Lung (tissue), 12 donors: ENCODE measurements around the gene AUTS2. TPM values are rescaled to one million over a fixed set of nuclear protein-coding genes. Genes with fewer than 3 reads are reported as not detected.
A peak's percentile ranks its signal among the peaks of the same experiment; 100 is the strongest.

ENCODE experiments used
- ATAC-seq: fragments of 200-7000 bp; cut with Tn5 transposase; one replicate; pipeline ENCODE4 v1.9.1; 2020; ENCODE audit warnings: moderate number of reproducible peaks; ENCODE audit not compliant: insufficient read depth, low FRiP score
- DNase-seq, 3 donors: peaks; one replicate each; pipeline ENCODE4 v3.0.0-alpha.2; 2013 to 2017
- H3K27ac ChIP-seq, 2 donors: one replicate each; pipeline ENCODE4 v1.5.1; 2013; ENCODE audit warnings: mild to moderate bottlenecking in 2 of 2, moderate library complexity in 2 of 2, control low read depth in 1 of 2, inconsistent platforms in 1 of 2, low read depth in 1 of 2, low read length in 1 of 2
- H3K27me3 ChIP-seq, 3 donors: one replicate each; pipeline ENCODE4 v1.5.1; 2013; ENCODE audit warnings: low read length in 2 of 3; ENCODE audit not compliant: control insufficient read depth in 3 of 3, insufficient read depth in 3 of 3
- H3K36me3 ChIP-seq, 4 donors: one replicate each; pipeline ENCODE4 v1.5.1; 2013; ENCODE audit warnings: low read length in 4 of 4, mild to moderate bottlenecking in 1 of 4, moderate library complexity in 1 of 4; ENCODE audit not compliant: control insufficient read depth in 4 of 4, insufficient read depth in 4 of 4
- H3K4me1 ChIP-seq, 5 donors: one replicate each; pipeline ENCODE4 v1.5.1; 2013; ENCODE audit warnings: low read length in 5 of 5, mild to moderate bottlenecking in 2 of 5, moderate library complexity in 1 of 5; ENCODE audit not compliant: control insufficient read depth in 5 of 5, insufficient read depth in 5 of 5
- H3K4me3 ChIP-seq: one replicate; pipeline ENCODE4 v1.5.1; 2013; ENCODE audit warnings: mild to moderate bottlenecking, control low read depth, moderate library complexity
- H3K9ac ChIP-seq, 2 donors: one replicate each; pipeline ENCODE4 v1.5.1; 2013; ENCODE audit warnings: low read length in 2 of 2, control low read depth in 1 of 2; ENCODE audit not compliant: insufficient read depth in 1 of 2
- H3K9me3 ChIP-seq, 4 donors: one replicate each; pipeline ENCODE4 v1.5.1; 2013; ENCODE audit warnings: low read length in 3 of 4, mild to moderate bottlenecking in 1 of 4, moderate library complexity in 1 of 4; ENCODE audit not compliant: control insufficient read depth in 4 of 4, insufficient read depth in 3 of 4
- WGBS, 2 donors: extraction: QIAGEN DNeasy Blood & Tissue Kit; methylation state at CpG; one replicate each; pipeline ENCODE4 v1.1.7; 2013; 5-methylcytosine and 5-hydroxymethylcytosine counted together
- polyA plus RNA-seq, 2 donors: library from polyadenylated mRNA; stranded (reverse); fragments of 200-250 nt; gene quantifications; one replicate each; pipeline ENCODE4 v1.2.1, GENCODE V29; 2013
- total RNA-seq, 2 donors: library from RNA; depleted of rRNA in 1 of 2; stranded (reverse); fragments of >200 nt in 1 of 2; gene quantifications; one replicate each; pipeline ENCODE4 v1.2.1, GENCODE V29; 2014 to 2021
- TF ChIP-seq, protein P1 (sequence below): IDR thresholded peaks from 2 replicates; pipeline ENCODE4 v1.5.1; 2012; ENCODE audit warnings: mild to moderate bottlenecking; ENCODE audit errors: control extremely low read depth, extremely low read depth
- donor health status: control.
- donor health status: control.
- donor health status: Bipolar disorder and iron deficiency.
- donor health status: healthy.
- donor health status: DM: yes; HTN: yes; CAD: no.

The AUTS2 gene
- total and polyA plus RNA-seq, 4 donors: 11.8 to 115 (median 40.6) TPM

DNA sequence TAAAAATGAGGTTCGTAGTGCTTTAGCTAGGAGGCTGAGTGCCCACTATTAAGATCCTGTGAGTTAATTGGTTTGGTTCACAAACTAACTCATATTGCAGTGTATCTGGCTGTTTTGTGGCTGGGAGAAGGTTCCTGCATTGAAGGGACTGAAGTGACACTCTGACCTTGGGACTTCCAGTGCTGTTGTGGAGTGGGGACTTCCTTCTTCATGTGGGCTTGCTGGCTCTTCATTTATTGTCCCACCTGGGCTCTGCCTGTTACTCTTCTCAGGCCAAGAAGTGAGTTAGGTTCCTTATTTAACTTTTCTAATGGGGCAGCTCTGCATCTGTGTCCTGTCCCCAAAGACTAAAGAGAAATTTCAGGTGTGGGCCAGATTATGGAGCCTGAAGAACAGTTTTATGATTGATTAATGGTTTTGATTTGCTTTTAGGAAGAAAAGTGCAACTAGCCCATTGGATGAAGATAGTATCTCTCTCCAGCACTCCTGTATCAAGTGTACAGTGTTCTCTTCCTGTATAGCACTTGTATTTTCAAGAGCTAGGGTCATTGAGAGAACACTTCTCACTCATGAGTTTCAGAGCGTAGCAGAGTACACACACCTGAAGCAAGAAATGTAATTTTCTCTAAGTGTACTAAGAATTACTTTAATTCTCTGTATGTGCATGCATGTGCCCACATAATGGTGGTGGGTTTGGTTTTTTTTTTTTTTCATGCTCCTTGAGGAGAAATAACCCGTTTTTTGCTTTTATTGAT, 54.8 kb downstream of the AUTS2 start:
- no peak overlapping the region for H3K9ac ChIP-seq
- TF ChIP-seq, protein P1, sequence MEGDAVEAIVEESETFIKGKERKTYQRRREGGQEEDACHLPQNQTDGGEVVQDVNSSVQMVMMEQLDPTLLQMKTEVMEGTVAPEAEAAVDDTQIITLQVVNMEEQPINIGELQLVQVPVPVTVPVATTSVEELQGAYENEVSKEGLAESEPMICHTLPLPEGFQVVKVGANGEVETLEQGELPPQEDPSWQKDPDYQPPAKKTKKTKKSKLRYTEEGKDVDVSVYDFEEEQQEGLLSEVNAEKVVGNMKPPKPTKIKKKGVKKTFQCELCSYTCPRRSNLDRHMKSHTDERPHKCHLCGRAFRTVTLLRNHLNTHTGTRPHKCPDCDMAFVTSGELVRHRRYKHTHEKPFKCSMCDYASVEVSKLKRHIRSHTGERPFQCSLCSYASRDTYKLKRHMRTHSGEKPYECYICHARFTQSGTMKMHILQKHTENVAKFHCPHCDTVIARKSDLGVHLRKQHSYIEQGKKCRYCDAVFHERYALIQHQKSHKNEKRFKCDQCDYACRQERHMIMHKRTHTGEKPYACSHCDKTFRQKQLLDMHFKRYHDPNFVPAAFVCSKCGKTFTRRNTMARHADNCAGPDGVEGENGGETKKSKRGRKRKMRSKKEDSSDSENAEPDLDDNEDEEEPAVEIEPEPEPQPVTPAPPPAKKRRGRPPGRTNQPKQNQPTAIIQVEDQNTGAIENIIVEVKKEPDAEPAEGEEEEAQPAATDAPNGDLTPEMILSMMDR: no peak
- H3K4me3 ChIP-seq: no peak overlapping the region
- H3K27me3 ChIP-seq: no peaks in the 10 kb centered on the region
- WGBS, 2 donors: 70 to 84% methylated on average over 3 of the region's 3 CpGs
- DNase-seq (peak in 2 of 3 donors; percentile 53 to 77), ATAC-seq (peak; percentile 63)
- H3K9me3 ChIP-seq: no peaks in the 10 kb centered on the region
- peaks cover 6 to 44% (median 28%) of the 10 kb centered on the region in 5 donors for H3K4me1 ChIP-seq
- no peak overlapping the region for H3K27ac ChIP-seq
- H3K36me3 ChIP-seq: no peaks in the 10 kb centered on the region

DNA sequence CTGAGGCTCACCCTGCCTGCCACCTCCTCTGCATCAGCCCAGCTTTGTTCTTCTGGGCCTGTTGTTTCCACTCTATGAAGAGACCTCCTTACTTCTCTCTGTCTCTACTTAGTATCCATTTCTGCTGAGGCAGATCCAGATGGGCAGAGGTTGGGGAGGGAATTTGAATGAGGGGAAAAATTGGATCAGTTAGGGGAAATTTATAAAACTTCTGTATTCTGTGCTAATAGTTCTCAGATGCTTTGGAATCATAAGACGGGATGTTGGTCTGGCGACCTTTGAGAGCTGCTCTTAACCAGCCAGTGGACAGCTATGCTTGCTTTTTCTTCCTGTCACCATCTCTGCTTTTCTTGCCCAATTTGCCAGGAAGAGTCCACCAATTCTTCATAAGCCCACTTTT, 55.5 kb downstream of the AUTS2 start:
- DNase-seq (no peak), ATAC-seq (no peak)
- no peaks in the 10 kb centered on the region for H3K9me3 ChIP-seq
- H3K4me3 ChIP-seq: no peak overlapping the region
- peak overlapping the region in 1 of 2 donors; percentile 81 for H3K27ac ChIP-seq
- no peaks in the 10 kb centered on the region for H3K36me3 ChIP-seq
- H3K27me3 ChIP-seq: no peaks in the 10 kb centered on the region
- no peak overlapping the region for H3K9ac ChIP-seq
- WGBS, 2 donors: 81 to 88% methylated on average over 2 of the region's 2 CpGs
- H3K4me1 ChIP-seq: peaks cover 6 to 49% (median 28%) of the 10 kb centered on the region in 5 donors
- TF ChIP-seq, protein P1: no peak

DNA sequence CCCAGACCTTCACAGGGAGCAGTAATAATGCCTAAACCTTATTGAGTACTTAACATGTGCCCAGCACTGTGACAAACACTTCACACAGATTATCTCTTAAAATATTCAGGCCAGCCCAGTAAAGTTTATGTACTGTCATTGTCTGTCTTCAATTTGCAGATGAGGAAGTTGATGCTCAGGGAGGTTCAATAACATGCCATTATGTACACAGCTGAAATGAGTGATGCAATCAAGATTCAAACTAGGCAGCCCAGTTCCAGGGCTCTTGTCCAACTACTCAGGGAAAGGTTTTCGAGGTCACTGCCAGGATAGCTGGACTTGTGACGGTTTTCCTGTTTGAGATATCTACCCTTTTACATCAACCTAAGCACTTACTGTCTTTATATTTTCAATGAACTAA, 56.1 kb downstream of the AUTS2 start:
- TF ChIP-seq, protein P1: no peak
- Histone ChIP-seq H3K27ac (peak overlapping the region in 1 of 2 donors; percentile 7), H3K27me3 (no peaks in the 10 kb centered on the region), H3K9me3 (no peaks in the 10 kb centered on the region), H3K4me1 (peaks cover 6 to 54% (median 28%) of the 10 kb centered on the region in 5 donors), H3K9ac (no peak overlapping the region), H3K4me3 (no peak overlapping the region), H3K36me3 (no peaks in the 10 kb centered on the region)
- DNase-seq (peak in 1 of 3 donors; percentile 64), ATAC-seq (no peak)
- 11 to 13% methylated on average over 2 of the region's 2 CpGs for WGBS, 2 donors
